Body of pancreas (tissue), 4 donors: Measurements from ENCODE around the gene GLI1.

Experiments
- POLR2A ChIP-seq, 3 donors: fragments of 450-650 bp; IDR thresholded peaks; one replicate each; pipeline ENCODE4 v1.6.1; 2016; ENCODE audit warnings: antibody characterized with exemption in 3 of 3, mild to moderate bottlenecking in 2 of 3
- TF ChIP-seq, protein P1 (sequence below), 7 experiments: fragments of 450-650 bp in 4 of 7; fragments of 200-600 bp in 3 of 7; sonication (generic) in 3 of 7; IDR thresholded peaks; one replicate each; pipeline ENCODE4 v1.5.1; 2016 to 2019; ENCODE audit warnings: antibody characterized with exemption in 7 of 7

GRCh38 chr12:57498571-57498970, 39.0 kb downstream of the GLI1 start:
- no peak for TF ChIP-seq POLR2A (IDR thresholded peaks at IDR 0.05)
- TF ChIP-seq, protein P1, sequence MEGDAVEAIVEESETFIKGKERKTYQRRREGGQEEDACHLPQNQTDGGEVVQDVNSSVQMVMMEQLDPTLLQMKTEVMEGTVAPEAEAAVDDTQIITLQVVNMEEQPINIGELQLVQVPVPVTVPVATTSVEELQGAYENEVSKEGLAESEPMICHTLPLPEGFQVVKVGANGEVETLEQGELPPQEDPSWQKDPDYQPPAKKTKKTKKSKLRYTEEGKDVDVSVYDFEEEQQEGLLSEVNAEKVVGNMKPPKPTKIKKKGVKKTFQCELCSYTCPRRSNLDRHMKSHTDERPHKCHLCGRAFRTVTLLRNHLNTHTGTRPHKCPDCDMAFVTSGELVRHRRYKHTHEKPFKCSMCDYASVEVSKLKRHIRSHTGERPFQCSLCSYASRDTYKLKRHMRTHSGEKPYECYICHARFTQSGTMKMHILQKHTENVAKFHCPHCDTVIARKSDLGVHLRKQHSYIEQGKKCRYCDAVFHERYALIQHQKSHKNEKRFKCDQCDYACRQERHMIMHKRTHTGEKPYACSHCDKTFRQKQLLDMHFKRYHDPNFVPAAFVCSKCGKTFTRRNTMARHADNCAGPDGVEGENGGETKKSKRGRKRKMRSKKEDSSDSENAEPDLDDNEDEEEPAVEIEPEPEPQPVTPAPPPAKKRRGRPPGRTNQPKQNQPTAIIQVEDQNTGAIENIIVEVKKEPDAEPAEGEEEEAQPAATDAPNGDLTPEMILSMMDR (IDR thresholded peaks at IDR 0.05): no peak
